ENCODE measurements around the gene CNTNAP2.
A peak's percentile ranks its signal among the peaks of the same experiment; 100 is the strongest.

Gene CNTNAP2

DNA sequence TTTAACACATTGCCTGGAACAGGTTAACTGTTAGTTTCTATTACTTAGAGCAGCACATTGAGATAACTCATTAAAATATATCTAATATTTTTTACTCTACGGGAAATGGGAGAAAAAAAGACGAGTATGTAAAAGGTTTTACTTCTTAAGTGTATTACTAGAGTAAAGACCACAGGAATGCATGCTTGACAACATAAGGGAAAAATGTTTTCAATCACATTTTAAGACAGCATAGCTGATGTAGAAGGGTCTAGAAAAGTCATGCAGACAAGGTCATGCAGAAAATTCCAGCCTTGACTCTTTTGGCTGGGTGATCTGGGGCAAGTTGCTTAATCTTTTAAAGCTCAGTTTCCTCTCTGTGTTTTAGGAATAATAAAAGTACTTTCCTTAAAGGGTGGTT, 806.2 kb downstream of the CNTNAP2 start:
- no peak for DNase-seq

GRCh38 chr7:146926841-146927240, 810.2 kb downstream of the CNTNAP2 start:
- DNase-seq, result no peak

GRCh38 chr7:146937836-146938235, 821.2 kb downstream of the CNTNAP2 start:
- no peak for DNase-seq

DNA sequence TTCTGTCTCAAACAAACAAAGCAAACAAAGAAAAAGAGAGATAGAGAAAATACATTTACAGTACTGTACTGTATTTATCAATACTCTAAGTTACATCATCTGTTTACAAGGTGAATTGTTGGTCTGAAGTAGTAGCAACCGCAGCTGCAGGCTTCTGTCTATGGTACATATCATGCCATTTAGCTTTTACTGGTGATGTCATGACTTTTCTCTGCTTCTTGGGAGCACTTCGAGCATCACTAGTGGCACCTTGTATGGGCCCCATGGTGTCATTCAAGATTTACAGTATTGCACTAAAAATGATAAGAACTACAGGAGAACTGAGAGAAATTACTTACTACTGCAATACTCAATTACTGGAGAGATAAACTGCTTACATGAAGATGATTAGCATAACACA, 826.9 kb downstream of the CNTNAP2 start:
- no peak for DNase-seq

DNA sequence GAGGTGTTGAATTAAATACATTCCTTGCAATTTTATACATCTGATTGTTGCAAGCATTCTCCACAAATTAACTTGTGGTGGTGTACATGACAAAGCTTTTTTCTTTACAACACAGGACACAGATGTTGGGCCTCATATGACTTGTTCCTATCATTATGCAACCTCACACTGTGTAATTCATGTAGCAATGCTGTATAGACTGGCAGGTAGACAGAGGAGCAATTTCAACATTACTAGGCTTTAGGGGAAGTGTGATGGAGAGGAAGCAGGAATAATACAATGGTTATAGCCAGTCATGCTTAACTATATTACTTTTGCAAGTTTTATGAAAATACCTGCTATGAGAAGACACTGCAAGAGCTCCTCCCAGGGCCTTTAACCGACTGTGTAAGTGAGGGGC, 832.1 kb downstream of the CNTNAP2 start:
- no peak for DNase-seq

DNA sequence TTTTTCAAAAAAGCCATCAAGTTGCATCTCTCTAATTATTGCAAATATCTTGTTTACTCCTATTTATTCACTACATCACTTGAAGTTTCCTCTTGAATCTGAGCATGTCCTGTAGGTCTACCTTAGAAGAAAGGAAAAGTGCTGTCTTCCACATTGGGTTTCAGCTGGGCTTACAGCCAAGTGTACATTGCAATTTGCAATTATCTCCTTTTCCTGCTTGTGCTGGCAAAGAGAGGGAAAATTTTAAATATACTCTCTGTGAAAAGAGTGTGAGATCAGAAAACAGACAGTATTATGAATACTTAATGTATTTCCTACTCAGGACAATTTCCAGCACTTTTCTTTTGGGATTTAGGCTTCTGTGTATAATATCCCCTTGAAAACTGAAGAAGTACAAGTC, 839.7 kb downstream of the CNTNAP2 start:
- no peak for DNase-seq

DNA sequence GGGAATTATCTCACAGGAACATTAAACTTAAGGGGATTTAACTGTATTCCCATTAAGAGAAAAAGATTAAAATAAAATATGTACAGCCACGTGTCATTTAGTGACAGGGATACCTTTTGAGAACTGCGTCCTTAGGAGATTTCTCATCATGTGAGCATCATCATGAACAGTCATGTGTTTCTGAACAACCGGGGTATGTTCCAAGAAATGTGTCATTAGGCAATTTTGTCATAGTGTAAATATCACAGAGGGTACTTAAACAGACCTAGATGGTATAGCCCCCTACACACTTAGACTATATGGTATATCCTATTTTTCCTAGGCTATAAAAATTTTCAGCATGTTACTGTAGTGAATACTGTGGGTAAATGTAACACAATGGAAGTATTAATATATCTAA, 840.3 kb downstream of the CNTNAP2 start:
- DNase-seq, result no peak

DNA sequence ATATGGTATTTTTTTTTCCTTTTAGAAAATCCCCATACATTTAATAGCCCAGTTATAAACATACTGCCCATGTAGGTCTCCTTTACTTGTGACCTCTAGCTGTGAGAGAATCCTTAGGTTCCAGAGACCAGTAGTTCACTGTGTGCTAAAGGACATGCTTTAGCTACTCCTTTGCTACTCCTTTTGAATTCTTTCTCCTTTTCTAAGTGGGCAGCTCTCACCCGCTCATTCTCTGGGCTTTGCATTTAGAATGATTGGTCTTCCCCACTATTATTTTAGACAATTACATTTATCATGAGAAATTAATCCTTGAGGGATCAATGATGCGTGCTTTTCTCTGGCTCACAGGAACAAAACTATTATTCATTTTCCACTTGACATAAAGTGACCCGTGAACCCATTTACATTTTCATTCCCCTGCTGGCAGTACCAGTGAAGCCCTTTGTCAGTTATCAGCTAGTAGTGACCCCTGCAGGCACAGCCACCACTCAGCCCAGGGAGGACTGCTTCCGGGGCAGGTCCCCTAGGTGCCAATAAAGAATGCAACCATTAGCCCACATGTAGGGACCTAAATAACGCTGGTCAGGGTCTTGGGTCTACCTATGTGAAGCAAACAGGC, 844.3 kb downstream of the CNTNAP2 start:
- DNase-seq, result peak in 1 of 2 experiments; percentile 16

GRCh38 chr7:146961617-146962016, 845.0 kb downstream of the CNTNAP2 start:
- DNase-seq, result no peak

DNA sequence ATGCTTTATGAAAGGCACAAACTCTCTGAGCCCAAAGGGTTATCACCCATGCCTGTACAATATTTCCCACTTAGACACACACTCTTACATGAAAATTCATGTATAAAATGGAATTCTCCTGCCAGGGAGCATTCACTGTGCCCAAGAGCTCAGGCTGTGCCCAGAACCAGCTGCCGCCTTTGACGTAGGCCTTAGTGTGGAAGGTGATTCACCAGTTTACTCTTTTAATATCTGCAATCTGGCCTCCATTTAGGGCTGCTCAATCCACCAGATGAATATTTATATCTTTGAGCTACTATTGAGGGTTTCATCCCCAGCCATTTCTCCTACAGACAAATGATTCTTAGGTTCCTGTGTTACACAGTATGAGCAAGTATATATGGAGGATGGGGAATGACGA, 849.7 kb downstream of the CNTNAP2 start:
- DNase-seq, result no peak

GRCh38 chr7:146982482-146982881, 865.9 kb downstream of the CNTNAP2 start:
- DNase-seq, result no peak

GRCh38 chr7:146991596-146991995, 875.0 kb downstream of the CNTNAP2 start:
- no peak for DNase-seq

DNA sequence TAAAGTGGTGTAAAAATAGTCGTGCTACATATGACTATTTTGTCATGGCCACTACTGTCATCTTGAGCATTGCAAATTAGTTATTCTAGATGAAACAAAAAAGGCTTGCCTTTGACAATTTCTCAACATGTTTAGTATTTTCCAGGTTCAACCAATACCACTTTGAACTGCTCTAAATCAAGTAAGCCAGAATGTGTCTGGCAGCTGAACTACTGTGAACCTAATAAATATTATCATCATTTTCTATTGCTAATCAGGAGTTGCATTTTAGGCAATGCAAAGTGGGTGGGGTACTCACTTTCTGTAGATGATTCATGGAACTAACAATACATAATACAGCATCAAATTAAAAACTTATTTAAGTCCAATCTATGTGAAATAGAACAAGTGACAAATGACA, 877.2 kb downstream of the CNTNAP2 start:
- no peak for DNase-seq

- DNase-seq, result no peak
Measured at GRCh38 chr7:147008530-147008929, 891.9 kb downstream of the CNTNAP2 start.

GRCh38 chr7:147012666-147013065, 896.1 kb downstream of the CNTNAP2 start:
- no peak for DNase-seq

DNA sequence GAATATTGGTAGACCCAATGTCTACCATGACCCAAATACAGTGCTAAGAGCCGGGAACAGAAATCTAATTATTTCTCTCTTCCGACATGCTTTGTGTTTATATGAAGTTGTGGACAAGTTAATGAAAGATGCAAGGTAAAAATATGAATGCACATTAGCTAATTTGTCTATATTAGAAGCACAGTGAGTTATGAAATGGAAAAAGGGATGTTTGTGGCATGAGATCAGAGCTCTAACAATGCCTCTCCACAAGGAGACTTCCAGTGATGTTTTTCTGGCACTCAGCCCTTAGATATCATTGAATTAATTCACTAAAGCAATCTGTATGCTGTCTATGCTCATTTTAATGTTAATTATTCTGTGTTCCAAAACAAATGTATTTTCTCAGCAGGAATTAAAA, 897.2 kb downstream of the CNTNAP2 start:
- DNase-seq, result no peak

GRCh38 chr7:147014286-147014955, 897.8 kb downstream of the CNTNAP2 start:
- no peak for DNase-seq

- DNase-seq, result no peak
Measured at GRCh38 chr7:147015999-147016398, 899.4 kb downstream of the CNTNAP2 start.

- no peak for DNase-seq
Measured at GRCh38 chr7:147022056-147022455, 905.5 kb downstream of the CNTNAP2 start.

DNA sequence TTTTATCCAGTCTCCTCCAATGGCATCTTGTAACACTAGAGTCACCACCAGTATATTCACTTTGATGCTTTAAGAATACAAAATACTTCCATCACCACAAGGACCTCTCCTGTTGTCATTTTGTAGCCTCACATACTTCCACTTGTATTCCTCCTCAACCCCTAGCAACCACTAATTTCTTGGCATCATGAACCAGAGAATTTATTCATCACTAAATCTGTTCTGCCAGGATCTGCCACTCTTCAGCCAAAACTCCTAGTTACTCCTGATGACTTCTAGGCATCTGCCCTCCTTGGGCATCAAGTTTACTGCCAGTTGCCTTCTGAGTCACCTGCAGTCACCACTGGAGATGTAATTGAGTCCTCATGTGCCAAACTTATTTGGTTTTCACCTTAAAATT, 906.8 kb downstream of the CNTNAP2 start:
- no peak for DNase-seq

- no peak for DNase-seq
Measured at GRCh38 chr7:147029953-147030352, 913.4 kb downstream of the CNTNAP2 start.

- no peak for DNase-seq
Measured at GRCh38 chr7:147033641-147034040, 917.0 kb downstream of the CNTNAP2 start.

GRCh38 chr7:147041438-147041837, 924.8 kb downstream of the CNTNAP2 start:
- no peak for DNase-seq

- DNase-seq, result no peak
Measured at GRCh38 chr7:147044941-147045340, 928.3 kb downstream of the CNTNAP2 start.

GRCh38 chr7:147047696-147048095, 931.1 kb downstream of the CNTNAP2 start:
- DNase-seq, result no peak

All from NCI-H187 (cell line).